ENCODE data around the gene CDYL.

DNA sequence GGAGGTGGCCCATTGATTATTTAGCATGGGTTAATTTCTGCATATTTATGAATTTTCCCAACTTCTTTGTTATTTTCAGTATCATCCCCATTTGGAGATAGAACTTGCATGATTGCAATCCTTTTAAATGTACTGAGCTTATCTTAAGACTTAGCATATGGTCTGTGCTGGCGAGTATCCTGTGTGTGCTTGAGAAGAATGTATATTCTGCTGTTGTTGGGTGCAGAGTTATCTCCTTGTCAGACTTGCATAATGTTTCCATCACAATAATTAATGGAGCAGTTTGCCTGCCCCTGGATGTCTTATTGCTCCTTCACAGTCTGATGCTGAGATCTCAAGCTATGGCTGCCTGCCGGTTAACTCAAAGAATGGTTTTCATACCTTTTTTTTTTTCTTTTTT lies 112.6 kb downstream of the CDYL start:
- TF ChIP-seq, protein P1, sequence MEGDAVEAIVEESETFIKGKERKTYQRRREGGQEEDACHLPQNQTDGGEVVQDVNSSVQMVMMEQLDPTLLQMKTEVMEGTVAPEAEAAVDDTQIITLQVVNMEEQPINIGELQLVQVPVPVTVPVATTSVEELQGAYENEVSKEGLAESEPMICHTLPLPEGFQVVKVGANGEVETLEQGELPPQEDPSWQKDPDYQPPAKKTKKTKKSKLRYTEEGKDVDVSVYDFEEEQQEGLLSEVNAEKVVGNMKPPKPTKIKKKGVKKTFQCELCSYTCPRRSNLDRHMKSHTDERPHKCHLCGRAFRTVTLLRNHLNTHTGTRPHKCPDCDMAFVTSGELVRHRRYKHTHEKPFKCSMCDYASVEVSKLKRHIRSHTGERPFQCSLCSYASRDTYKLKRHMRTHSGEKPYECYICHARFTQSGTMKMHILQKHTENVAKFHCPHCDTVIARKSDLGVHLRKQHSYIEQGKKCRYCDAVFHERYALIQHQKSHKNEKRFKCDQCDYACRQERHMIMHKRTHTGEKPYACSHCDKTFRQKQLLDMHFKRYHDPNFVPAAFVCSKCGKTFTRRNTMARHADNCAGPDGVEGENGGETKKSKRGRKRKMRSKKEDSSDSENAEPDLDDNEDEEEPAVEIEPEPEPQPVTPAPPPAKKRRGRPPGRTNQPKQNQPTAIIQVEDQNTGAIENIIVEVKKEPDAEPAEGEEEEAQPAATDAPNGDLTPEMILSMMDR (conservative IDR thresholded peaks at IDR 0.05; ENCODE audit: low read depth, low read length) = no peak
- TF ChIP-seq EZH2phosphoT487 (IDR thresholded peaks at IDR 0.05; ENCODE audit: borderline replicate concordance, low read length) = no peak

Measured in PC-3 (cell line).